AG09319 (cell line): Measurements from ENCODE around the gene OR6C70.

Experiments used
- DNase-seq: peaks from one replicate; pipeline ENCODE4 v3.0.0-alpha.2; 2010; ENCODE audit warnings: low read depth; ENCODE audit errors: extremely low read depth
- TF ChIP-seq, protein P1 (sequence below): IDR thresholded peaks from 2 replicates; pipeline ENCODE4 v1.5.1; 2011; ENCODE audit warnings: low read depth, mild to moderate bottlenecking, inconsistent platforms, low read length, moderate library complexity

Gene OR6C70

DNA sequence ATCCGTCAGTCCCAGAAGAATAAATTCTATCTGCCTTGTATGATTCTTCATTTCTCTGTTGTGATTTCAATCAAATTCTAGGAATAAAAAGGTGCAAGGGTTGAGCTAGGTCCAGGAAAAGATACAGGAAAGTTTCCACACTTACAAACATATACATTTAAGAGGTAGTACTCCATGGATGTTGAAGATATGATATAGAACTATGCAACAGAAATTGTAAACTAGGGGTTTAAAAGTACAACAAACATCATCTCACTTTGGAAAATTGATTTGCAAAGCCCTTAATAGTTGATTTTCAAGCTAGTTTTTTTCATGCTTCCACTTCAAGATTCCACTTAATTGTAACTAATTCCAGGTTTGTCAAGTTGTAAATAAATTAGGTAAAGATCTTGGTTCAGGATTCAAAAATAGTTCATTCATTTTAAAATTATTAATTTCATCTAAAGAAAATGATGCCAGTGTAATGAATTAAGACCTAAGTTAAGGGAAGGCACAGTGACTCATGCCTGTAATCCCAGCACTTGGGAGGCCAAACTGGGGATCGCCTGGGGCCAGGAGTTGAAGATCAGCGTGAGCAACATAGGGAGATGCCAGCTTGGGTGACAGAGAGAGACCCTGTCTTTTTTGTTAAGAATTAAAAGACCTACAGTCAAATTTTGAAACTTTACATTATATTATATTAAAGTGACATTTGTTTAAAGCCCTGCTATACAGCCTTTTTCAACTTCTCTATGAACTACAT is at the start of gene OR6C70:
Gene OR6C70 (minus strand): TSS at position 51 of the 742 bp plus-strand sequence. CDS start 0 bp downstream, at position 51.
- TF ChIP-seq, protein P1, sequence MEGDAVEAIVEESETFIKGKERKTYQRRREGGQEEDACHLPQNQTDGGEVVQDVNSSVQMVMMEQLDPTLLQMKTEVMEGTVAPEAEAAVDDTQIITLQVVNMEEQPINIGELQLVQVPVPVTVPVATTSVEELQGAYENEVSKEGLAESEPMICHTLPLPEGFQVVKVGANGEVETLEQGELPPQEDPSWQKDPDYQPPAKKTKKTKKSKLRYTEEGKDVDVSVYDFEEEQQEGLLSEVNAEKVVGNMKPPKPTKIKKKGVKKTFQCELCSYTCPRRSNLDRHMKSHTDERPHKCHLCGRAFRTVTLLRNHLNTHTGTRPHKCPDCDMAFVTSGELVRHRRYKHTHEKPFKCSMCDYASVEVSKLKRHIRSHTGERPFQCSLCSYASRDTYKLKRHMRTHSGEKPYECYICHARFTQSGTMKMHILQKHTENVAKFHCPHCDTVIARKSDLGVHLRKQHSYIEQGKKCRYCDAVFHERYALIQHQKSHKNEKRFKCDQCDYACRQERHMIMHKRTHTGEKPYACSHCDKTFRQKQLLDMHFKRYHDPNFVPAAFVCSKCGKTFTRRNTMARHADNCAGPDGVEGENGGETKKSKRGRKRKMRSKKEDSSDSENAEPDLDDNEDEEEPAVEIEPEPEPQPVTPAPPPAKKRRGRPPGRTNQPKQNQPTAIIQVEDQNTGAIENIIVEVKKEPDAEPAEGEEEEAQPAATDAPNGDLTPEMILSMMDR = no peak
- DNase-seq = no peak

DNA sequence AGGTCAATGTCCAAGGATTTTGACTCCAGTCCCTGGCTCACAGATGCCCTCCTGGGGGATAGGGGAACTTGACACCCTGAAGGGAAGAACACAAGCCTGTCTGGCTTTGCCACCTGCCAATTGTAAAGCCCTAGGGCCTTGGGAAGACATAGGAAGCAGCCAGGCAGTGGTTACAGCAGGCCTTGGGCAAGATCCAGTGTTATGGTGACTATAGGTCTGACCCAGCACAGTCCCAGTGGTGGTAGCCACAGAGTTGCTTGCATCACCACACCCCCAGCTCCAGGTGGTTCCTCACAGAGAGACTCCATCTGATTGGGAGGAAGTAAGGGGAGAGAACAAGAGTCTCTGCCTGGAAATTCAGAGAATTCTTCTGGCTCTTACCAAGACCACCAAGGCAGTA is 46.5 kb upstream of the OR6C70 start:
- TF ChIP-seq, protein P1 = no peak
- DNase-seq = no peak

DNA sequence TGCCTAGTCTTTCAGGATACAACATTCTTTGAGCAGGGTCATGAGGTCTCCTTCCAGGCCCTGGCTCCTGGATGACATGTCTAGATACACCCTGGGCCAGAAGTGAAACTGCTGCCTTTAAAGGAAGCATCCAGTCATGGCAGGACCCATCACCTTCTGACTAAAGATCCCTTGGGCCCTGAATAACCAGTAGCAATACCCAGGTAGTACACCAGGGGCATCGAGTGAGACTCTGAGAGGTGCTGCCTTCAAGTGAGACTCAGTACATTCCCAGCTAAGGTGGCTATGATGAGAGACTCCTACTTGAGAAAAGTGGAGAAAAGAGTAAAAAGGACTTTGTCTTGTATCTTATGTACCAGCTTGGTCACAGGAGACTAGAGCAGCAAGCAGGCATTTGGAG is 45.8 kb upstream of the OR6C70 start:
- TF ChIP-seq, protein P1 = no peak
- no peak for DNase-seq

DNA sequence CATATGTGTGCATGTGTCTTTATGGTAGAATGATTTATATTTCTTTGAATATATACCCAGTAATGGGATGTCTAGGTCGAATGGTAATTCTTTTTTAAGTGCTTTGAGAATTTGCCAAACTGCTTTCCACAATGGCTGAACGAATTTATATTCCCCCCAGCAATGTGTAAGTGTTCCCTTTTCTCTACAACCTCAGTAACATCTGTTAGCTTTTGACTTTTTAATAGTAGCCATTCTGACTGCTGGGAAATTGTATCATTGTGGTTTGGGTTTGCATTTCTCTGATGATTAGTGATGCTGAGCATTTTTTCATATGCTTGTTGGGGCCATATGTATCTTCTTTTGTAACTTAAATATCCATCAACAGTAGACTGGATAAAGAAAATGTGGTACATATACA is 31.7 kb upstream of the OR6C70 start:
- no peak for DNase-seq
- TF ChIP-seq, protein P1 = no peak

DNA sequence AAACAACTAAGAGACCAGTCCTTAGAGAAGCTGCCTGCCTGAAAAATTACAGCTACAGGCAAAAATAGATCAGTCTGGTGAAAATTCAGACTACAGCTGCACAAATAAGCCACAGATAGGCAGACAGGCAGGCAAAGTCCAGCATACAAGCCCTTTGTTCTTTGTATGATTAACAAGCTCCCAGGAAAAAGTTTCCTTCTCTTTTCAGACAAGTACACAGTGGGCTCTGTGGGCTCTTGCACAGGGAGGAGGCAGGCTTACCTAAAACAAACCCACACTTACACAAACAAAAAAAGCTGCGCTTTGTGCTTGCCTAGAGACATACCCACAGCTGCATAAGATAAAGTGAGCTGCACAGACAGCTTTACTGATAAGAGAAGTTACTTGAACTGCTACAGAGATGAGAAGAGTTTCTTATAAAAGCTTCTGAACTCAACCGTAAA is 29.9 kb upstream of the OR6C70 start:
- no peak for DNase-seq
- TF ChIP-seq, protein P1 = no peak

DNA sequence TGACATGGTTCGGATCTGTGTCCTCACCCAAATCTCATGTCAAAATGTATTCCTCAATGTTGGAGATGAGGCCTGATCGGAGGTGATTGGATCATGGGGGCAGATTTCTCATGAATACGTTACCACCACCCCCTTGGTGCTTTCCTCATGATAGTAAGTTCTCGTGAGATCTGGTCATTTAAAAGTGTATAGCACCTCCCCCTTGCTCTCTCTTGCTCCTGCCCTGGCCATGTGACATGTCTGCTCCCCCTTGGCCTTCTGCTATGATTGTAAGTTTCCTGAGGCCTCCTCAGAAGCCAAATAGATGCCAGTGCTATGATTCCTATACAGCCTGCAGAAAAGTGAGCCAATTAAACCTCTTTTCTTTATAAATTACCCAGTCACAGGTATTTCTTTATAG is 29.3 kb upstream of the OR6C70 start:
- DNase-seq = no peak
- TF ChIP-seq, protein P1 = no peak

DNA sequence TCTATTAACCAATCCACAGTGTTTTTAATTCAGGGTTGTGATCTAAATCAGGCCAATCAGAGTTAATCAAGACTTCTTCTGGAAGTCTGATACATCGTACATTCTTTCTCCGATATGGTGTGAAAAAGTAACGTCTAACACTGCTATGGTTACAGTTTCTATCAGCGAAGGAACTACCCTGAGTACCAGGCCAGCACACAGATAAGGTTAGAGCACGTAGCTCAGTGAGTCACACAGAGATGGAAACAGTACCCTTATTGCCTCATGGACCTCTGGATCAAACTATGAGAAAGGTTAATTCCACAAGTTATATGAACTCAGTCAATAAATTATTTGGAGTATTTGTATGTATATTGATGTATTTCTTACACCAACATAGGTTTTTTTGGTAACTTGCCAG is 25.6 kb upstream of the OR6C70 start:
- TF ChIP-seq, protein P1 = no peak
- no peak for DNase-seq
